ENCODE measurements around the gene OSBPL2. TPM values are rescaled to one million over a fixed set of nuclear protein-coding genes. Genes with fewer than 3 reads are reported as not detected.

The OSBPL2 gene
- polyA plus RNA-seq, 1 donor (not counting 4 experiments of a cell fraction or from before 2014, with no cell fraction given) = 15.9 TPM

- DNase-seq (ENCODE audit: low read depth, low spot score) = no peak
- Histone ChIP-seq H3K4me3 (ENCODE audit: control insufficient read depth in 2 of 3, extremely low read depth in 1 of 3, insufficient read depth in 2 of 3, low read depth in 1 of 3, low read length in 3 of 3) (no peak overlapping the region), H4K20me1 (ENCODE audit: control insufficient read depth, extremely low read depth, insufficient read depth, low read length) (peaks cover 12% of the 10 kb centered on the region), H2AFZ (ENCODE audit: control insufficient read depth, low read length) (no peak overlapping the region), H3K4me2 (ENCODE audit: control insufficient read depth, extremely low read depth, insufficient read depth, low read depth, low read length) (no peak overlapping the region), H3K27me3 (ENCODE audit: control insufficient read depth, extremely low read depth, insufficient read depth, low read length) (peaks cover 52% of the 10 kb centered on the region), H3K4me1 (ENCODE audit: control insufficient read depth, extremely low read depth, insufficient read depth, low read length) (peaks cover 9% of the 10 kb centered on the region), H3K79me2 (ENCODE audit: control insufficient read depth, insufficient read depth, low read length) (no peaks in the 10 kb centered on the region), H3K9me3 (ENCODE audit: control insufficient read depth, low read depth, low read length) (no peaks in the 10 kb centered on the region), H3K9ac (ENCODE audit: control insufficient read depth, extremely low read depth, insufficient read depth, low read length) (no peak overlapping the region), H3K9me1 (ENCODE audit: control insufficient read depth, extremely low read depth, insufficient read depth, low read length) (no peaks in the 10 kb centered on the region), H3K27ac (ENCODE audit: control insufficient read depth, insufficient read depth, low read length) (no peak overlapping the region), H3K36me3 (ENCODE audit: control insufficient read depth in 2 of 2, extremely low read depth in 1 of 2, insufficient read depth in 2 of 2, low read length in 2 of 2) (no peaks in the 10 kb centered on the region)
- no peak for FAIRE-seq
- TF ChIP-seq, protein P1, sequence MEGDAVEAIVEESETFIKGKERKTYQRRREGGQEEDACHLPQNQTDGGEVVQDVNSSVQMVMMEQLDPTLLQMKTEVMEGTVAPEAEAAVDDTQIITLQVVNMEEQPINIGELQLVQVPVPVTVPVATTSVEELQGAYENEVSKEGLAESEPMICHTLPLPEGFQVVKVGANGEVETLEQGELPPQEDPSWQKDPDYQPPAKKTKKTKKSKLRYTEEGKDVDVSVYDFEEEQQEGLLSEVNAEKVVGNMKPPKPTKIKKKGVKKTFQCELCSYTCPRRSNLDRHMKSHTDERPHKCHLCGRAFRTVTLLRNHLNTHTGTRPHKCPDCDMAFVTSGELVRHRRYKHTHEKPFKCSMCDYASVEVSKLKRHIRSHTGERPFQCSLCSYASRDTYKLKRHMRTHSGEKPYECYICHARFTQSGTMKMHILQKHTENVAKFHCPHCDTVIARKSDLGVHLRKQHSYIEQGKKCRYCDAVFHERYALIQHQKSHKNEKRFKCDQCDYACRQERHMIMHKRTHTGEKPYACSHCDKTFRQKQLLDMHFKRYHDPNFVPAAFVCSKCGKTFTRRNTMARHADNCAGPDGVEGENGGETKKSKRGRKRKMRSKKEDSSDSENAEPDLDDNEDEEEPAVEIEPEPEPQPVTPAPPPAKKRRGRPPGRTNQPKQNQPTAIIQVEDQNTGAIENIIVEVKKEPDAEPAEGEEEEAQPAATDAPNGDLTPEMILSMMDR (optimal IDR thresholded peaks at IDR 0.05 in 1 of 3, IDR thresholded peaks at IDR 0.05 in 1 of 3, conservative IDR thresholded peaks at IDR 0.05 in 1 of 3; ENCODE audit: extremely low read depth in 1 of 3, insufficient read depth in 2 of 3, low read length in 3 of 3) = no peak
- TF ChIP-seq EZH2 (IDR thresholded peaks at IDR 0.05; ENCODE audit: low read length) = no peak
- dilution Hi-C loops (cut with MboI; ENCODE audit: extremely low pct_ligation_motif_present, low sequenced_read_pairs) = no loop called here
These were observed 26.5 kb upstream of the OSBPL2 start for GRCh38 chr20:62211769-62212288.

- dilution Hi-C loops (cut with MboI; ENCODE audit: extremely low pct_ligation_motif_present, low sequenced_read_pairs) = no loop called here
- no peaks in the 10 kb centered on the region for H3K79me2 ChIP-seq (ENCODE audit: control insufficient read depth, insufficient read depth, low read length)
- no peak overlapping the region for H3K27ac ChIP-seq (ENCODE audit: control insufficient read depth, insufficient read depth, low read length)
- TF ChIP-seq, protein P1 (optimal IDR thresholded peaks at IDR 0.05 in 1 of 3, IDR thresholded peaks at IDR 0.05 in 1 of 3, conservative IDR thresholded peaks at IDR 0.05 in 1 of 3; ENCODE audit: extremely low read depth in 1 of 3, insufficient read depth in 2 of 3, low read length in 3 of 3) = no peak
- TF ChIP-seq EZH2 (IDR thresholded peaks at IDR 0.05; ENCODE audit: low read length) = no peak
- H2AFZ ChIP-seq (ENCODE audit: control insufficient read depth, low read length) = no peak overlapping the region
- no peak overlapping the region for H3K9ac ChIP-seq (ENCODE audit: control insufficient read depth, extremely low read depth, insufficient read depth, low read length)
- no peaks in the 10 kb centered on the region for H3K36me3 ChIP-seq (ENCODE audit: control insufficient read depth in 2 of 2, extremely low read depth in 1 of 2, insufficient read depth in 2 of 2, low read length in 2 of 2)
- H3K4me1 ChIP-seq (ENCODE audit: control insufficient read depth, extremely low read depth, insufficient read depth, low read length) = peaks cover 9% of the 10 kb centered on the region
- no peaks in the 10 kb centered on the region for H3K9me1 ChIP-seq (ENCODE audit: control insufficient read depth, extremely low read depth, insufficient read depth, low read length)
- peaks cover 56% of the 10 kb centered on the region for H3K27me3 ChIP-seq (ENCODE audit: control insufficient read depth, extremely low read depth, insufficient read depth, low read length)
- H3K9me3 ChIP-seq (ENCODE audit: control insufficient read depth, low read depth, low read length) = no peaks in the 10 kb centered on the region
- no peak overlapping the region for H3K4me2 ChIP-seq (ENCODE audit: control insufficient read depth, extremely low read depth, insufficient read depth, low read depth, low read length)
- DNase-seq (ENCODE audit: low read depth, low spot score) (no peak), FAIRE-seq (no peak)
- peaks cover 12% of the 10 kb centered on the region for H4K20me1 ChIP-seq (ENCODE audit: control insufficient read depth, extremely low read depth, insufficient read depth, low read length)
- no peak overlapping the region for H3K4me3 ChIP-seq (ENCODE audit: control insufficient read depth in 2 of 3, extremely low read depth in 1 of 3, insufficient read depth in 2 of 3, low read depth in 1 of 3, low read length in 3 of 3)
These were observed 26.0 kb upstream of the OSBPL2 start for GRCh38 chr20:62212299-62212698.

Data from keratinocyte (primary cell).